GM12891 (cell line): ENCODE results near the gene CDC42EP2.
A peak's percentile ranks its signal among the peaks of the same experiment; 100 is the strongest.

Experiments
- DNase-seq: peaks from one replicate; pipeline ENCODE4 v3.0.0; 2011; ENCODE audit warnings: low spot score; ENCODE audit not compliant: insufficient read length
- FAIRE-seq: peaks from 2 replicates; lab custom pipeline; 2011; peaks lifted over from hg19 to GRCh38; lab: Jason Lieb, UNC
- PAX5 ChIP-seq: IDR thresholded peaks from 2 replicates; pipeline ENCODE4 v1.6.1; 2011; ENCODE audit warnings: low read length, moderate library complexity, mild to moderate bottlenecking; ENCODE audit not compliant: insufficient read depth, severe bottlenecking
- POLR2A ChIP-seq: IDR thresholded peaks from 2 replicates; pipeline ENCODE4 v1.6.1; 2011; ENCODE audit warnings: low read depth, low read length, control low read depth
- POLR2AphosphoS5 ChIP-seq: IDR thresholded peaks from 2 replicates; pipeline ENCODE4 v1.6.1; 2011; ENCODE audit warnings: low read depth, low read length, control low read depth
- POU2F2 ChIP-seq: IDR thresholded peaks from 2 replicates; pipeline ENCODE4 v1.6.1; 2011; ENCODE audit warnings: low read depth, mild to moderate bottlenecking, control low read depth, low read length, moderate library complexity
- SPI1 ChIP-seq: IDR thresholded peaks from 2 replicates; pipeline ENCODE4 v1.6.1; 2011; ENCODE audit warnings: low read depth, low read length, control low read depth
- TAF1 ChIP-seq: IDR thresholded peaks from 2 replicates; pipeline ENCODE4 v1.6.1; 2011; ENCODE audit warnings: low read depth, low read length, control low read depth

Gene CDC42EP2

DNA sequence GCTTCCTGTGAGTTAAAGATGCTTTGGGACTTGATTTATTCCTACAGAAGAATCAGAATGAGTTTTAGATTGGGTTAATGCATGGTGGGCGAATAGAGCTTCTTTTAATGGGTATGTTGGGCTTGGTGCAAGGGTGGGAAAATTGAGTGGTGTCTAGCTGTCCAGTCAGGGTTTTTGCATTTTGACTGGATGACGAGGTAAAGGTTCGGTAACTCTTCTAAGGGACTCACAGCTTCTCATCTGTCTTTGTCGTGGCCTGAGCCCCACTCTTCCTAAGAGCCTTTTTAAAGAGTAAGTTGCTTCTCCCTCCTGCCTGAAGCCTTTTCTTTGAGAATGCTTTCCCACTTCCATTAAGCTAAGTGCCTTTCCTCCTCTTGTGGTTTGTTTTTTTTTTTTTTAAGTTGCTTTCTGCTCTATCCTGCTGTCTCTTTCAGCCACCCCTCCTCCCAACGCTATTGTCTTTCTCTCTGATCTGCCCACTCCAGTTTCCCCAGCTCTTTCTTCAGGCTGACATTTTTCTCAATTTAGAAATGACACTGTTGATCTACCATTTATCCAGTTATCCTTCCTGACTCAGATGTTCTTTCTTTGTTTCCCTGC lies 20.1 kb downstream of the CDC42EP2 start:
- FAIRE-seq (no peak), DNase-seq (no peak)
- TF ChIP-seq PAX5 (no peak), SPI1 (no peak), POU2F2 (no peak)

DNA sequence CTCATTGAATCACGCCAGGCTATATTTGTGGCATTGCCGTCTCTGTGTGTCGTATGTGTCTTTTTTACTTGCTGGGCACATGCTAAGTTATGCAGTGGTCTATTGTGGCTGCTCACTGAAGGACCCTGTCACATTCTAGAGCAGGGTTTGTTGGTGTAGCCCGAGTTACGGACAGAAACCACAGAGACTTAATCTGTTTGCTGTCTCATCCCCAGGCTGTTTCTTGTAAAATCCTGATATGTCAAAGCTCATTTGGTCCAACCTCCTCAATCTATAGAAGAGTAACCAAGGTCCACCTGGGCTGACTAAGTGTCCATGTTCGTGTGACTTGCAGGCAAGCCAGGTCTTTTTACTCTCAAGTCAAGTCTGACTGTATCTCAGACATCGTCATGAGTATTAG lies 24.0 kb downstream of the CDC42EP2 start:
- FAIRE-seq (no peak), DNase-seq (no peak)
- no peak for TF ChIP-seq PAX5
- no peak for TF ChIP-seq TAF1
- no peak for TF ChIP-seq POU2F2
- no peak for TF ChIP-seq POLR2A
- TF ChIP-seq POLR2AphosphoS5, result no peak
- no peak for TF ChIP-seq SPI1

DNA sequence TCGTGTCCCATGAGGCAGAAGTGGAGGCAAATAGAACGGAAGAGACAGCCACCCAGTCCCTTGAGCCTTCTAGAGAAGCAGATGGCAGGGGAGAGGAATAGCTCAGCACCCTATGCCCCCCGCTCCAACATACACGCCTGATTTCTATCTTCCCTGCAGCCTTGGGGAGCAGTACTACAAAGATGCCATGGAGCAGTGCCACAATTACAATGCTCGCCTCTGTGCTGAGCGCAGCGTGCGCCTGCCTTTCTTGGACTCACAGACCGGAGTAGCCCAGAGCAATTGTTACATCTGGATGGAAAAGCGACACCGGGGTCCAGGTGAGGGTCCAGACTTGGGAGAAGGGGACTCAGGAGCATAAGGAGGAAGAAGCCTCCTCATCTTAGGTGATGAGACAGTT lies 25.6 kb downstream of the CDC42EP2 start:
- no peak for FAIRE-seq
- TF ChIP-seq POLR2AphosphoS5, result no peak
- TF ChIP-seq TAF1, result no peak
- no peak for TF ChIP-seq SPI1
- TF ChIP-seq PAX5, result no peak
- TF ChIP-seq POU2F2, result no peak
- TF ChIP-seq POLR2A, result no peak
- no peak for DNase-seq

DNA sequence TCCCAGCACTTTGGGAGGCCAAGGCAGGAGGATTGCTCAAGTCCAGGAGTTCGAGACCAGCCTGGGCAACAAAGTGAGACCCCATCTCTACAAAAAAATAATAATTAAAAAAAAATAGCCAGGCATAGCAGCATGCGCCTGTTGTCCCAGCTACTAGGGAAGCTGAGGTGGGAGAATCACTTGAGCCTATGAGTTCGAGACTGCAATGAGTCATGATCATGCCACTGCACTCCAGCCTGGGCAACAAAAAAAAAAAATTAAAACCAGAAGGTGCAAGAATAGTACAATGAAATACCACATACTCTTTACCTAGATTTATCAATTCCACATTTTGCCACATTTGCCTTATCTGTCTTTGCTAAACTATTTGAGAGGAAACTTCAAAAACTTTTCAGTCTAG lies 27.2 kb downstream of the CDC42EP2 start:
- no peak for FAIRE-seq
- DNase-seq, result no peak
- TF ChIP-seq POU2F2 (no peak), PAX5 (no peak), POLR2A (no peak), SPI1 (no peak), TAF1 (no peak), POLR2AphosphoS5 (no peak)

DNA sequence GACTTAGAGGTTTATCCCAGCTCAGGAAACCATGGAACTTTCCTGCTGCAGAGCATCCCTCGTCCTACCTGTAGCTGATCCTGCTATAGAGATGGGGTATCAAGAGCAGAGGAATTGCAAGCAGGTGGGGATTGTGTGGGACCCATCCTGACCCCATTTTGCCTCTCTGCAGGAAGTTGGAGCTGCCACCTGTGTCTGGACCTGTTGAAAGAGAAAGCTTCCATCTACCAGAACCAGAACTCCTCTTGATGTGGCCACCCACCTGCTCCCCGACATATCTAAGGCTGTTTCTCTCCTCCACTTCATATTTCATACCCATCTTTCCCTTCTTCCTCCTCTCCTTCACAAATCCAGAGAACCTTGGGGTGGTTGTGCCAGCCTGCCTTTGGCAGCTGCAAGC lies 36.8 kb downstream of the CDC42EP2 start:
- FAIRE-seq, result no peak
- no peak for DNase-seq
- TF ChIP-seq TAF1 (no peak), POU2F2 (no peak), POLR2AphosphoS5 (no peak), PAX5 (no peak), POLR2A (no peak), SPI1 (no peak)

DNA sequence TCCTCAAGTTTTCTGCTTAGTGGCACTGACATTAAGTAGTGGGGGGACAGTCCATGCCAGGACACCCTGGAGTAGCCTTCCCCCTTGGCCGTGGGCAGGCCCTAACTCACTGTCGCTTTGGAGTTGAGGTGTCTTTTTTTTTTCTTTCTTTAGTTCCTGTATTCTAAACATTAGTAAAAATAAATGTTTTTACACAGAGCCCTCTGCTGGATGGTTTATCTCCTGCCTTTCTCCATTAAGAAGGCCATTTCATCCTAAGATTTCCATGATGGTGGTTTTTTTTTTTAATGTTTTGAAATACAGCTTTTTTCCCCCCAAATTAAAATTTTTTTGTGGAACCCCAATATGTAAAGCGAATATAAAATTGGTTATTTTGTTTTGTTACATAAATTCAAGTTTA lies 38.1 kb downstream of the CDC42EP2 start:
- no peak for FAIRE-seq
- TF ChIP-seq PAX5, result no peak
- no peak for TF ChIP-seq TAF1
- TF ChIP-seq POU2F2, result no peak
- TF ChIP-seq SPI1, result no peak
- TF ChIP-seq POLR2A, result no peak
- TF ChIP-seq POLR2AphosphoS5, result no peak
- no peak for DNase-seq

DNA sequence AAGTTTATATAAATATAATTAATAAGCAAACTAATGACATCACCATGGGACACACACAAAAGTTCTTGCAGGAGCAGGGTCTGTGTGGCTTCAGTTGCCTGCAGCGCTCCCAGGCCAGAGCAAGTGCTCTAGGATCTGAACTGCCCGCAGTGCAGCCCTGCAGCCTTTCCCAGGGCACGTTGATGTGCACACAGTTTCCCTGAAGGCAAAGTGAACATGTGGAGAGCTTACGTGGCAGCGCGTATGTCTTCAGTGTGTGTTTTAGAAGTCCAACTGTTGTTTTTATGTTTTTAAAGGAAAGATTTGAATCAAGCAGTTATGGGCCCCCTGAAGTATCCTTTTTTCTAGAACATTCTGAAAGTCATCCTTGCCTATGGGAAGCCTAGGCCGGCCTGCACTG lies 38.7 kb downstream of the CDC42EP2 start:
- TF ChIP-seq POLR2AphosphoS5, result no peak
- no peak for TF ChIP-seq SPI1
- TF ChIP-seq POU2F2, result no peak
- TF ChIP-seq TAF1, result no peak
- TF ChIP-seq PAX5, result no peak
- no peak for TF ChIP-seq POLR2A
- FAIRE-seq (no peak), DNase-seq (no peak)

DNA sequence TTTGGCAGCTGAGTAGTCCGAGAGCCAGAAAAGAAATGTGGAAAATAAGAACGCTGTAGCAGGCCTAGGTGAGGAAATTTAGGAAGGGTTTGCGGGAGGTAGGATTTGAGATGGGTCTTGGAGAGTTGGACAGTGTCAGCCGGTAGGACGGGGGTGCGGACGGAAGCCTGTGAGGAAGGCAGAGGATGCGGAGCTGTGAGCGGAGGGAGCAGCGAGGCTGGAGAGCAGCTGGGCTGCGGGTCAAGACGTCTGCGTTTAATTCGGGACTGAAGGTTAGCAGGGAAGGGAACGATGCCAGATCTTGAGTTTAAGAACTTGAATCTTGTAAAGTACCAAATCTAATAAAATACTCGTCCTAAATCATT lies 39.2 kb downstream of the CDC42EP2 start:
- TF ChIP-seq POLR2A (no peak), SPI1 (no peak), POU2F2 (no peak)
- FAIRE-seq (no peak), DNase-seq (no peak)

DNA sequence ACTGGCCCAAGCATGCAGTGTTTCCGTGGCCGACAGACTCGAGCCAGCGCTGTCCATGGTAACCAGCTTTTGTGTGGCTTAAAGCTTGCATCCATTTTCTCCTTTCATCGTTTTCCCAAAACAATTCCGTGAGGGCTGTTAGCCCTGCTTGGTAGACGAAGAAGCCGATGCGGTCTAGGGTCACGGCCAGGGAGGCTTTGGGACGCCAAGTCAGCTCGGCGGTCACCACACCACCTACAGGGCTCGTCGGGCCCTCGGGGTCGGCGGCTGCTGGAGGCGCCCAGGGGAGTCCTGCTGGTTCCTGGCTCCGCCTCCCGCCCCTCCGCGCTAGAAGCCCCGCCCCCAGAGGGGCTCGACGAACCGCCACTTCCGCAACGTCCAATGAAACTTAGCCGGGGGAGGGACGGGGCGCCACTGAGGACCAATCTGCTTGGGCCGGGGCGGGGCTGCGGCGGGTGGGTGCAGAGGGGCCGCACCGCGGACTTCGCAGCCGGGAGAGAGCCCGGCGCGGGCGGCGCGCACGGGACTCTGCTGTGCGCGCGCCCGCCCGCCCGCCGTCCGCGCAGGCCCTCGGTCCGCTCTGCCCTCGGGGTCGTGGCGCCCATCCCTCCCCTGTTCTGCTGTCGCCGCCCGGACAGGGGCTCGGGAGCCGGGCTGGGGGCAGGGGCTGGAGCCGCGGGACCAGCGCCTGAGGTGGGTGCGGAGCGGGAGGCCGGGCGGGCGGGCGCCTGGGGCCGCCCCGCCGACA lies 39.8 kb downstream of the CDC42EP2 start, which contains the start of gene TIGD3:
Gene TIGD3, plus strand, starts transcription at position 487 of the 748 bp plus-strand sequence. CDS start 1,058 bp downstream, outside the sequence.
- FAIRE-seq, result peak; percentile 98

DNA sequence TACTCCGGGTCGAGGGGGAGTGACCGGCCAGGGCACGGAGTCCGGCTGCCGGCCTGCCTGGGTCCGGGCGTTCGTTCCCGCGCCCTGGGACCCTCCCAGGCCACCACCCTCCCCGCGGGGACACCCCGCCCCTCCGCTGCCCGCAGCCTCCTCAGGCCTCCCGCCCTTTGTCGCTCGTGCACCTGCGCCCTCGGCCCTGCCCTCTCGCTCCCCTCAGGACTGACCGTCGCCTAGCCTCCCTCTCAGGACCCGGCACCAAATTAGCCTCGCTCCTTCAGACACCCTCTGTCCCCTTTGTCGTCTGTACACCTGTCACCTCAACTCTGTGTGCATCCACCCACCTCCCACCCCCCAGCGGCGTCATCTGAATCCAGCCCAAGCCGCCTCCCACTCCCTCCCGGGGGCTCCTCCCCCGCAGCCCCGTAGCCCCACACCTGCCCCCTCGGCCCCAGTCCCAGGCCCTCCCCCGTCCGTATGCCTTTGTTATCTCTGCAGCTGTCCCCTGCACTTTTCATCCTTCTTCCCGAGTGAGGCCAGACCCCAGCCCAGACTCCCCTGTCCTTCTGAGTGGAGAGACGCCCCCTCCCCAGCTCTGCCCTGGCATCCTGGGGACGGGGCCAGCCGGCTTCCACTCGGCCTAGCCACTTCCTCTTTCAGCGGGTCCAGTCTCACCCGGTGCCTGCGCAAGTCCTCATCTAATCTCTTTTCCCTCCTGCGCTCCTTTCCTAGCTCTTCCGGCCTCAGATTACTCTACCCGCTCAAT lies 40.5 kb downstream of the CDC42EP2 start:
- TF ChIP-seq POLR2A (no peak), SPI1 (peak; percentile 92)
- FAIRE-seq (peak; percentile 74), DNase-seq (peak; percentile 71)

More for the DNA sequence above, 39.8 kb downstream of the CDC42EP2 start, which contains the start of gene TIGD3:
- TF ChIP-seq PAX5 (no peak), POLR2AphosphoS5 (no peak), SPI1 (peak; percentile 36; the same call in 1 of the 2 replicates), POLR2A (no peak)
- DNase-seq, result peak; percentile 99
